IPS DF 19.7 (cell line): ENCODE data around the gene GALNT13.
"Not testable (repeated sequence)": the region's sequence is repeated elsewhere in the genome, so short reads cannot be mapped to it uniquely, and the experiment has no call there.

Experiments
- DNase-seq: peaks from one replicate; pipeline ENCODE4 v3.0.0-alpha.2; 2013; ENCODE audit warnings: low read depth, low spot score

GALNT13 gene

DNA sequence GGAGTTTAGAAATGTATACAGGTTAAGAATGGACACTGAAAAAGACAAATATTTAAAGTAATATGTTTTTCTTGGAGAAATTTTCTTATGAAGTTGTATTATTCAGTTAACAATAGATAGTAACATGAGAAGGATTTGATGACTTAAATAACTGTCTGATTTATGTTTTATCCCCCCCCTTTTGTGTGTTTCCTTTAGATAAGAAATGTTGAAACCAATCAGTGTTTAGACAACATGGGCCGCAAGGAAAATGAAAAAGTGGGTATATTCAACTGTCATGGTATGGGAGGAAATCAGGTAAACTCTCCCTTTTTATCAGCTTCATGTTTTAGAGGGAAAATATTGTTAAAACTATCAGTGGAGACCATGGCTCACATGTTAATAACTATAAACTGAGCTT lies 537.1 kb downstream of the GALNT13 start:
- DNase-seq: no peak

DNA sequence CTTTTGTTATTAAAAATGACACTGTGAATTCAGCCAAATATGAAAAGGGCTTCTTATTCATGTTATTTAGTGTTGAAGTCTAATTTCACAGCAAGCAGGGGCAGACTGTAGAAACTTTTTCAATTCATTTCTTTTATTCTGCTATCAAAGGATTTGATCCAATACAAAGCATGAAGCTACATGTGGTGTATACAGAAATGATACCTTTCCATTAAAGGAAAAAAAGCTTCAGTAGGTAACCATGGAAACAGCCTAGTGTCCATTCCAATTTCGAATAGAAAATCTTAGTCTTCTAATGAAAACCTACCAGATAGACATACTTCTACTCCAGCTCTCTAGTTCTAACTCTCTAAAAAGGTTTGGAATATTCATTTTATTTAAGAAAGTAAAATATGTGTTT lies 550.5 kb downstream of the GALNT13 start:
- no peak for DNase-seq

- no peak for DNase-seq
These were observed 554.3 kb downstream of the GALNT13 start for GRCh38 chr2:154425994-154426393.

DNA sequence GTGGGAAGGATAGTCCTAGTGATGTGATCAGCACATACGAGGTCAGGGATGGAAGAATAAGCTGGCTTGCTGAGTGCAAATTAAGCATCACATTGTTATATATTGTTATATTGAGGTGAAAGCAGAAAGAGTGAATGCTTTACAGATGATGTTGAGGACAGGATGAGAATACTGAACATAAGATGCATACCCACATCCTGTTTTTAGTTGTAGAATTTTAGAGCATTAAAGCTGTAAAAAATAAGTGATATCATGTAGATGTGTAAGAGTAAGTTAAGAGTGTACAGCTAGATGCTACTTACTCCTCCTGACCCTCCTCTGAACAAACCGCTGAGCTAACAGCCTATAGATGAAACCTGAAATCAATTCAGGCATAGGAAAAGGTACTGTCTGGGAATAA lies 555.7 kb downstream of the GALNT13 start:
- no peak for DNase-seq

DNA sequence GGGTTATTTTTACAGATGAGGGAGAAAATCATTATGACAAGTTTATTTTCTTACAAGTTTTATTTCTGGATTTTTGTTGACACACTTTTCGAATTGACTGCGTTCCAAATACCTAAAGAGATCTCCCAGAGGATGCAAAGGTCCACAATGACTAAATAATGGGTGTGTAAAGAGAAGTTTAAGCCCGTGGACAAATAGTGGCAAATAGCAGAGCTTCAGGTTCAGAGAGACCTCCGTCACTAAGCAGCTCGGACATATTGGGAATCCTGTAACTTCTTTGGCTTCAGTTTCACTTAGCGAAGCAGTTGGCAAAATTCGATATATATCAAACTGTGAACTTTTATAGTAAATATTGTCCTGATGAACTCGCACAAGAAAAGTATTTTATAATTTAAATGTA lies 556.3 kb downstream of the GALNT13 start:
- DNase-seq: no peak

DNA sequence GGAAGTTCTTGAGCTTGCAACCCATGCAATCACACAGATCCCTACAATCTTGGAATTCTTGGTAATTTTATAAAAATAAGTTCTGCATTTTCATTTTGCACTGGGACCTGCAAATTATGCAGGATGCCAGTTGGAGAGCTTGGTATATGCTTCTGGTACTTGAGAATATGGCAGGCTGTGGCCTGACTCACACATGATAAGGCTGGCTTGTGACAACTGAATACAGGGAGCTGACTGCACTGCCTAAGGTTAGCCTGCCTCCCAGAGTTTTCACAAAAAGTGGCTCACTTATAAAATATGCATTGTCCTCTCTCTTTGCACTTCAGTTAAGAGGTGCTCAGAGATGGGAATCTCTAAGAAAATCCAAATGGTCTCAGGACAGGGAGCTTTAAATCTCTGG lies 561.3 kb downstream of the GALNT13 start:
- DNase-seq: no peak

DNA sequence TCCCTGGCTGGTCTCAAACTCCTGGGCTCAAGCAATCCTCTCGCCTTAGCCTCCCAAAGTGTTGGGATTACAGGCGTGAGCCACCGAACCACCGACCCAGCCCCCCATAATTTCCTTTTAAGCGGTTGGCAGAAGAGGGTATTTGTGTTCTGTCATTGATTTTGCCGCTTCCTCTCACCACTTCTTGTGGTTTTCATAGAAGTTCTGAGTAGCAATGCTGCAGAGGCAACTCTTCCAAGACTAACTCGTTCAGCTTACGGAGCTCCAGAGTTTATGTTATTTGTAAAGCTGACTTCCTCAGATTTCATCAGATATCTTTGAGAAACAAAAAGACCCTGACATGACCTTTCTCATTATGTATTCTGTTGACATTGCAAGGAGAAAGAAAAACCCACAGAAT lies 565.4 kb downstream of the GALNT13 start:
- no peak for DNase-seq

DNA sequence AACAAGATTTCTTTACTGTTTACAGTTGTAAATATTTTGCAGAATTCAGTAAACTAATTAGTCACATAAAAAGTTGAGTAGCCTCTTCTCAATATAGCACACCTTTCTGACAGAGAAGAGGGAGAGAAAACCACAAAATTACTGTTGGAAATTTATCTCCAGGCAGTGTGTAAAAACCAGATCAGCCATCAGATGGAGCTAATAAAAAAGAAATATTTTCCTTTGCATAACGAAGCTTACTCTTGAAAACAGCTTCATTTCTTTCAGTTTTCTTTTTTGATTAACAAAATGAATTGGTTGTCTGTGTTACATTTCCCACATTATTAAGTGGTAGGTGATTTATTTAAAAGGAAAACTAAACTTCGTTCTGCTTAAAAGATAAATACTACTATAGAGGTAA lies 567.4 kb downstream of the GALNT13 start:
- no peak for DNase-seq

DNA sequence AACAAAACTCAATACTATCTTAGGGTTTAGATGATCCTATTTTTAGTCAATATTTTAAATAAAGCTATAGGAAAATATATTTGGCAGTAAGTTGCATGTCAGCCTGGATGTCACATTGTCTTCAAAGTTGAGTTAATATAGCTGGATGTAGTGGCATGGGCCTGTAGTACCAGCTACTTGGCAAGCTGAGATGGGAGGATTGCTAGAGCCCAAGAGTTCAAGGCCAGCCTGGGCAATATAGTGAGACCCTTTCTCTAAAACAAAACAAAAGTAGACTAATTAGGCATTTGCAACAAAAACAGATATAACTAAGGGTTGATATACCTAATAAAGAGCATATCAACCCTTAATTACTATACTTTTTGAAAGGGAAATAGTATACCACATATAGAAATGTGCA lies 572.2 kb downstream of the GALNT13 start:
- no peak for DNase-seq

GRCh38 chr2:154446324-154446723 lies 574.6 kb downstream of the GALNT13 start:
- no peak for DNase-seq

DNA sequence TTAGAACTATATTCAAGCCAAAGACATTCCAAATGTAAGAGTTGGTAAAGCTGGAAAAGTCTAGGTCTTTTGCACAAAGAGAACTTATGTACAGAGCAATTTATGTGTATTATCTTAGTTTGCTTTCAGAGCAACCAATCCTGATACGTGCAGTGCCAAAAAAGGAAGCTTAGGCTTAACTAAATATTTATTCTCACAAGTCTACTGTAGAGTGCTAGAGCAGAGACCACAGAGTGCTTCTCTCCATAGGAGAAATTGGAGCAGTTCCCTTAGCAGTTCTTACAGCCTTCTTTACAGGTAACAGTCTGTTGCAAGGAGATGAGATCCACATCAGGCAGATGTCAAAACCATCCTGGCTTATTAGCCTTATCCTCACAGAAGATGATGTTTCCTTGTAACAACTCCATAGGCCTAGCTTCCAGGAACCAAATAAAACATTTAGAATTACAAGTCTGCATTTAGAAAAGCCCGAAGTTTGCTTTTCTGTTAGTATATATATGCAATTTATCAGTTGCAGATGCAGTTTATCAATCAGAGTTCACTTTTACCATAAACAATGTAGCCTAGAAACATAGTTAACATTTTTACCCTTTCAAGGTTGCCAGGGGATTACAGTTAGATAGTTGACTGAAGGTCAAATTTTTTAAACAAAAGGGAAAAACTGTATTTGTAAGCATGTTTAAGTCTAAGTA lies 576.2 kb downstream of the GALNT13 start:
- DNase-seq: no peak

- DNase-seq: no peak
These were observed 578.4 kb downstream of the GALNT13 start for GRCh38 chr2:154449951-154450658.

DNA sequence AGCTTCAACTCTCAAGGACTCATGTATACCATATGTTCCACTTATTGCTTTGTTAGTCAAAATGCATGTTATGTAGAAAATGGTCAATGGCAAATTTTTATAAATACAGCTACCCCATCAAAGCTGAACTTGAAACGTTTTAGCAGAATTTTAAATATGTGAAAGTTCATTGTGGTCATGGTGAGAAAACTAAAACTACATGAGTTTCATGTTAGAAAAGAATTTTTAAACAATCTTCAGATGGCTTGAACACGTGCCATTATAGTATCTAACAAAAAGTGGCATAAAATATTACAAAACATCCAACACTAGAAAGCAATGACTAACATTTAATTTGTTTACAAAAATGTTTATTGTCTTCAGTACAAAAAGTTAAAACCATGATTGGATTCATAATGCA lies 580.7 kb downstream of the GALNT13 start:
- DNase-seq: no peak

DNA sequence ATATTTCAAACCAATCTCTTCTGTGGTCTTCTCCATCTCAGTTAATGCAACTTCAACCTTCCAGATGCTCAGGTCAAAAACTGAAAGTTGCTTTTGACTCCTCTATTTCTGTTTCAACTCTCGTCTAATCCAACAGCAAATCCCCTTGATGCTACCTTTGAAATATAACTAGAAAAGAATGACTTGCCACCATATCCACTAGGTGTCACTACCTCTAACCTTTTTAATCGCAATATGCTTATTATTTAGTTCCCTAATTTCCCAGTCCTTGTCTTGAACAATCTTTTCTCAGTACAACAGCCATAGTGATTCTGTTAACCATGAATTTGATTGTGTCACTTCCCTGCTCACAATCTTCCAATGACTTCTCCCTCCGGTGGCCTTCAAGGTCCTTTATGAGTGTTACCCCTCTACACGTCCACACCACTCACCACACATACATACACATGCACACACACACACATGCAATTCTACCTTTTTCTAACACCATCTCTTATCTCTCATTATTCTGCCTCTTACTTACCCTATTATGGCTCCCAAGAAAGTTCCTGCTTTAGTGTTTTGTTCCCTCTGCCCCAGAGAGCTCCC lies 581.3 kb downstream of the GALNT13 start:
- DNase-seq: no peak

GRCh38 chr2:154455166-154455565 lies 583.4 kb downstream of the GALNT13 start:
- DNase-seq: no peak

GRCh38 chr2:154455866-154456265 lies 584.1 kb downstream of the GALNT13 start:
- DNase-seq: no peak

DNA sequence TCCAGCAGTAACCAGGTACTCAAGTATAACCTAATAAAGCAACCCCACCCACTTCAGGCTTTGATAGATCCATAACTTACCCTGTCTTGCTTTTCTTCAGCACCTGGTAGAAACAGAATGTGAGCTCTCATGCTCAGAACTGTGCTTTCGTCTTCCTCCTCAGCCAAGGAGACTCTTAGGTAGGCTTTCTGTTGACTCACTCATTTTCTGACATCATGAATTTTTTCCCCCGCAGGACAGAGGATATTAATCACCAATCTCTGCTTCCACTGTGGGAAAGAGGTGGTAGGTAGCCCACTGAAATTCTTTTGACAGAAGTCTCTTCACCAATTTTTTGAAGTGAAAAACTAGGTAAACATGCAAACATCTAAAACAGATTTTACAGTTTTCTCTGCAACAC lies 585.6 kb downstream of the GALNT13 start:
- no peak for DNase-seq

GRCh38 chr2:154459286-154459685 lies 587.6 kb downstream of the GALNT13 start:
- DNase-seq: no peak

DNA sequence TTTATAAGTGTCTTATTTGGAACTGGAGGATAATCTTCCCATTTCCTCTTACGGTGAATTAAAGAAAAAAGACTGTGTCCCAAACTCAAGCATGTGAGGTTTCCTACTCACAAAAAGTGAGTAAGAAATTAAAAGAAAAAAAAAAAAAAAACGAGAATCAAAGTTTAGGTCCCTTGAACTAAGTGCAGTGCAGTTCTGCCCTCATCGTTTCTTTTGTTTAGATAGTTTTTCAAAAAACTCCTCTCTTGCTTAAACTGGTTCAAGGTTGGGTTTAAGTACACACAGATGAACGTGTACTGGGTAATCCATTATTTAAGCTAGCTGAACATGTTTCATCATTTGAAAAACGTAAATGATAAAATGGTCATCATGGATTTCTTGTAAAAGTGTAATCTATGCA lies 590.9 kb downstream of the GALNT13 start:
- DNase-seq: no peak

- DNase-seq: no peak
These were observed 594.5 kb downstream of the GALNT13 start for GRCh38 chr2:154466226-154466625.

DNA sequence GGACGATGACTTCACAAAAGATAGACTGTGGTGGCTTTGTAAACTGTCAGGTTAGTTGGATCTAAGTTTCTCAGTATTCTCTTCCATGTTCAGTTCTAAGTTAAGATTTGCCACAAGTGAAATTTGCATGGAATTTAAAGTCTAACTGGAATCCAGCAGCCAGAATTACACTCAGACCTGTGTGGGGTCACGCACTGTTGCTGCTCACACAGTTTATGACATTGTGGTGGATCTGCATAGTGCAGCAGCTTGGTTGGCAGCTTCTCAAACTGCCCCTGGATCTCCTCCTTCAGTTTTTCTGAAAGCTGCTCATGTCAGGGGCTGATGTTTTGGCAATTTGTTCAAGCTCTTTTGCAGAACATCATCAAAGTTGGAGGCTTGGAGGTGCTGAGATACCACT lies 598.7 kb downstream of the GALNT13 start:
- DNase-seq: no peak

DNA sequence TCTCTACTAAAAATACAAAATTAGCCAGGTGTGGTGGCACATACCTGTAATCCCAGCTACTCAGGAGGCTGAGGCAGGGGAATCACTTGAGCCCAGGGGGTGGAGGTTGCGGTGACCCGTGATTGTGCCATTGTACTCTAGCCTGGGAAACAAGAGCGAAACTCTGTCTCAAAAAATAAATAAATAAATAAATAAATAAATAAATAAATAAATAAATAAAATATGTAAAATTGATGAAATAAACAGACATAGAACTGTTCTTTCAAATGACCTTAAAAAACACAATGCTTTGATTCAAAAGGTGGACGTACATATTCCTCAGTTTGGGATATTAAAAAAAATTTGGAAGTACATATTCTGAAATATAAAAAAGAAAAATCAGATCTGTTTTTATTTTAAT lies 599.8 kb downstream of the GALNT13 start:
- DNase-seq: not testable (repeated sequence)

- no peak for DNase-seq
These were observed 605.6 kb downstream of the GALNT13 start for GRCh38 chr2:154477319-154477718.
